Esophagus muscularis mucosa (tissue), 4 donors: ENCODE data around the gene GUCA2B. TPM values are rescaled to one million over a fixed set of nuclear protein-coding genes. Genes with fewer than 3 reads are reported as not detected.

Experiments
- DNase-seq: peaks from one replicate; pipeline ENCODE4 v3.0.0-alpha.2; 2017; ENCODE audit errors: extremely low spot score
- H3K27ac ChIP-seq, 4 donors: fragments of 200-600 bp; sonication (generic); replicated peaks in 1 of 4; 1 replicate in 3 of 4; 2 replicates in 1 of 4; pipeline ENCODE4 v1.5.1; 2016 to 2019; ENCODE audit warnings: mild to moderate bottlenecking in 1 of 4
- H3K27me3 ChIP-seq, 4 donors: fragments of 200-600 bp; sonication (generic); one replicate each; pipeline versions ENCODE4 v1.5.1 to v1.6.0; 2016 to 2019
- H3K36me3 ChIP-seq, 4 donors: fragments of 200-600 bp; sonication (generic); one replicate each; pipeline ENCODE4 v1.5.1; 2016 to 2019
- H3K4me1 ChIP-seq, 4 donors: fragments of 200-600 bp; sonication (generic); one replicate each; pipeline ENCODE4 v1.5.1; 2016 to 2019
- H3K4me3 ChIP-seq, 4 donors: fragments of 200-600 bp; sonication (generic); 1 replicate in 2 of 4; 2 replicates in 2 of 4; pipeline ENCODE4 v1.5.1; 2016 to 2019; ENCODE audit warnings: mild to moderate bottlenecking in 4 of 4, moderate library complexity in 1 of 4
- H3K9me3 ChIP-seq, 4 donors: fragments of 200-600 bp; sonication (generic); 1 replicate in 3 of 4; 2 replicates in 1 of 4; pipeline ENCODE4 v1.5.1; 2016 to 2019
- EP300 ChIP-seq: sonication (generic); formaldehyde crosslinking; IDR thresholded peaks from one replicate; pipeline ENCODE4 v1.6.1; 2017; ENCODE audit warnings: antibody characterized with exemption
- POLR2A ChIP-seq: fragments of 450-650 bp; IDR thresholded peaks from one replicate; pipeline ENCODE4 v1.6.1; 2017; ENCODE audit warnings: antibody characterized with exemption, moderate library complexity, mild to moderate bottlenecking, low read depth
- POLR2AphosphoS5 ChIP-seq, 2 donors: sonication (generic); formaldehyde crosslinking; IDR thresholded peaks; one replicate each; pipeline ENCODE4 v1.6.1; 2017; ENCODE audit warnings: antibody characterized with exemption in 2 of 2
- WGBS: methylation state at CpG from one replicate; pipeline ENCODE4 v1.1.5; 2018; 5-methylcytosine and 5-hydroxymethylcytosine counted together
- intact Hi-C: fragments of 100-400 bp; cut with DNase I; formaldehyde crosslinking; loops from one replicate; pipeline ENCODE4 v1.15.1; 2023
- total RNA-seq, 4 donors: library from RNA; depleted of rRNA; stranded (reverse); fragments of >200 nt; gene quantifications; one replicate each; pipeline versions ENCODE4 v1.1.0 to v1.2.1, GENCODE V29; 2016
- TF ChIP-seq, protein P1 (sequence below), 3 experiments: fragments of 200-600 bp in 2 of 3; fragments of 450-650 bp in 1 of 3; sonication (generic) in 2 of 3; IDR thresholded peaks; one replicate each; pipeline ENCODE4 v1.5.1; 2017 to 2019; ENCODE audit warnings: antibody characterized with exemption in 3 of 3, mild to moderate bottlenecking in 2 of 3, moderate library complexity in 1 of 3

GUCA2B gene
- total RNA-seq, 4 donors from 2014 or later, result not detected

DNA sequence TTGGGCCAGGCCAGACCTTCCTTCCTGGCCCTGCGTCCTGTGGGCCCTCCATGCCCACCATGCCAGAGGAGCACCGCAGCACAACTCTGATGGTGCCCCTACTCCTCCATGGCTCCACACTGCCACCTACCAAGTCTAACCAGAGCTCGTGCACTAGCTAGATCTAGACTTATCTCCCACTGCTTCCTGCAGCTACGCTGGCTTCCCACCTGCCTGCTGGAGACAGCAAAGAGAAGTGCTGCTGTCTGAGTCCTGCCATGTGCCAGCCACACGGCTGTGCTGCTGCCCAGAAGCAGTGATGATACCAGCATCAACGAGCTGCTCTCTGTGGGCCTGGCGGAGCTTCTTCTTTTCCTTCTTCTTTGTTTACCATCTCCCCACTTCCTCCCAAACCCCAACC, 4.5 kb downstream of the GUCA2B start:
- Histone ChIP-seq H3K27me3 (peaks cover 0 to 12% (median 0%) of the 10 kb centered on the region in 4 donors), H3K36me3 (no peaks in the 10 kb centered on the region), H3K9me3 (peaks cover 0 to 20% (median 8%) of the 10 kb centered on the region in 4 donors), H3K4me3 (no peak overlapping the region), H3K27ac (no peak overlapping the region), H3K4me1 (no peaks in the 10 kb centered on the region)
- 62% methylated on average over 7 of the region's 7 CpGs for WGBS
- no peak for DNase-seq
- intact Hi-C loops, result no loop called here
- no peak for TF ChIP-seq EP300
- no peak for TF ChIP-seq POLR2A
- TF ChIP-seq, protein P1, sequence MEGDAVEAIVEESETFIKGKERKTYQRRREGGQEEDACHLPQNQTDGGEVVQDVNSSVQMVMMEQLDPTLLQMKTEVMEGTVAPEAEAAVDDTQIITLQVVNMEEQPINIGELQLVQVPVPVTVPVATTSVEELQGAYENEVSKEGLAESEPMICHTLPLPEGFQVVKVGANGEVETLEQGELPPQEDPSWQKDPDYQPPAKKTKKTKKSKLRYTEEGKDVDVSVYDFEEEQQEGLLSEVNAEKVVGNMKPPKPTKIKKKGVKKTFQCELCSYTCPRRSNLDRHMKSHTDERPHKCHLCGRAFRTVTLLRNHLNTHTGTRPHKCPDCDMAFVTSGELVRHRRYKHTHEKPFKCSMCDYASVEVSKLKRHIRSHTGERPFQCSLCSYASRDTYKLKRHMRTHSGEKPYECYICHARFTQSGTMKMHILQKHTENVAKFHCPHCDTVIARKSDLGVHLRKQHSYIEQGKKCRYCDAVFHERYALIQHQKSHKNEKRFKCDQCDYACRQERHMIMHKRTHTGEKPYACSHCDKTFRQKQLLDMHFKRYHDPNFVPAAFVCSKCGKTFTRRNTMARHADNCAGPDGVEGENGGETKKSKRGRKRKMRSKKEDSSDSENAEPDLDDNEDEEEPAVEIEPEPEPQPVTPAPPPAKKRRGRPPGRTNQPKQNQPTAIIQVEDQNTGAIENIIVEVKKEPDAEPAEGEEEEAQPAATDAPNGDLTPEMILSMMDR (IDR thresholded peaks at IDR 0.05), result no peak
- TF ChIP-seq POLR2AphosphoS5 (IDR thresholded peaks at IDR 0.05), result no peak

DNA sequence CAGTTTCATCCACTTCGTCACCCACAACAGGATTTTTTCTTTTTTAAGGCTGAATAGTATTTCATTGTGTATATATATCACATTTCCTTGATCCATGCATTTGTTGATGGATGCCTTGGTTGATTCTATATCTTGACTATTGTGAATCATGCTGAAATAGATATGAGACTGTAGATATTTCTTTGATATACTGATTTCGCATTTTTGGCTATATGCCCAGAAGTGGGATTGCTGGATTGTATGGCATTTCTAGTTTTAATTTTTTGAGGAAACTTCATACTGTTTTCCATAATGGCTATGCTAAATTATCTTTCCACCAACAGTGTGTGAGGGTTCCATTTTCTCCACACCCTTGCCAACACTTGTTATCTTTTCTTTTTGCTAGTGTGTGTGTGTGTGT, 5.0 kb downstream of the GUCA2B start:
- H3K4me3 ChIP-seq, result no peak overlapping the region
- H3K27ac ChIP-seq, result no peak overlapping the region
- no peak for DNase-seq
- intact Hi-C loops, result no loop called here
- TF ChIP-seq EP300 (no peak), POLR2A (no peak), POLR2AphosphoS5 (IDR thresholded peaks at IDR 0.05) (no peak)
- TF ChIP-seq, protein P1 (IDR thresholded peaks at IDR 0.05), result no peak
- H3K36me3 ChIP-seq, result no peaks in the 10 kb centered on the region
- H3K27me3 ChIP-seq, result peaks cover 0 to 14% (median 0%) of the 10 kb centered on the region in 4 donors
- 66% methylated on average over 2 of the region's 2 CpGs for WGBS
- peaks cover 0 to 20% (median 8%) of the 10 kb centered on the region in 4 donors for H3K9me3 ChIP-seq
- no peaks in the 10 kb centered on the region for H3K4me1 ChIP-seq

DNA sequence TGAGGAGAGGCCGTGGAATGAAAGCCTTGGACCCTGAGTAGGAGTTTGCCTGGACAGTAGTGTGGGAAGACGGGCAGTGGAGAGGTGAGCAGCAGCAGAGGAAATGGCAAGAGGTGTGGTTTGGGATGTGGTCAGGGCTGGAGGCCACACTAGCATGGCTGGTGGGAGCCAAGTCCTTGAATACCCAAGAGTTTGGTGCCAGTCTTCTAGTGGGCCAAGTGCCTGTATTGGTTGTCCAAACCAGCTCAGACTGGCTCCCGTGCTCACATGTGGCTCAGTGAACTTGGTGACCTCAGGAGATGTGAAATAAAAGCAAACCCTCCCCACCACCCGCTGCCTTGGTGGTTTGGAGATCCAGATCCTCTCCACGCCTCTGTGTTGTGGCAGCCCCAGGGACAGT, 9.0 kb downstream of the GUCA2B start:
- TF ChIP-seq EP300, result no peak
- TF ChIP-seq, protein P1 (IDR thresholded peaks at IDR 0.05), result no peak
- TF ChIP-seq POLR2A, result no peak
- TF ChIP-seq POLR2AphosphoS5 (IDR thresholded peaks at IDR 0.05), result no peak
- peaks cover 0 to 20% (median 8%) of the 10 kb centered on the region in 4 donors for H3K9me3 ChIP-seq
- intact Hi-C loops, result no loop called here

GRCh38 chr1:42163114-42163513, 9.9 kb downstream of the GUCA2B start:
- intact Hi-C loops, result no loop called here
- DNase-seq, result no peak
- Histone ChIP-seq H3K9me3 (peaks cover 0 to 20% (median 8%) of the 10 kb centered on the region in 4 donors), H3K4me1 (peaks cover 9 to 16% (median 11%) of the 10 kb centered on the region in 4 donors), H3K27ac (no peak overlapping the region), H3K36me3 (no peaks in the 10 kb centered on the region), H3K27me3 (peaks cover 0 to 36% (median 0%) of the 10 kb centered on the region in 4 donors), H3K4me3 (no peak overlapping the region)
- no CpG with 5 or more reads among the region's 2 CpGs for WGBS
- TF ChIP-seq, protein P1 (IDR thresholded peaks at IDR 0.05), result no peak
- TF ChIP-seq POLR2AphosphoS5 (IDR thresholded peaks at IDR 0.05) (no peak), EP300 (no peak), POLR2A (no peak)

More for the DNA sequence above, 9.0 kb downstream of the GUCA2B start:
- H3K4me3 ChIP-seq, result no peak overlapping the region
- peaks cover 0 to 28% (median 0%) of the 10 kb centered on the region in 4 donors for H3K27me3 ChIP-seq
- DNase-seq, result no peak
- no peaks in the 10 kb centered on the region for H3K36me3 ChIP-seq
- no peak overlapping the region for H3K27ac ChIP-seq
- H3K4me1 ChIP-seq, result peaks cover 9 to 16% (median 11%) of the 10 kb centered on the region in 4 donors
- WGBS, result 93% methylated on average over 4 of the region's 5 CpGs
